ENCODE measurements around the gene VSIG4.

- TF ChIP-seq, protein P1, sequence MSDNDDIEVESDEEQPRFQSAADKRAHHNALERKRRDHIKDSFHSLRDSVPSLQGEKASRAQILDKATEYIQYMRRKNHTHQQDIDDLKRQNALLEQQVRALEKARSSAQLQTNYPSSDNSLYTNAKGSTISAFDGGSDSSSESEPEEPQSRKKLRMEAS (IDR thresholded peaks at IDR 0.05): no peak
- TF ChIP-seq REST (IDR thresholded peaks at IDR 0.05; ENCODE audit: low read depth) (no peak), USF1 (IDR thresholded peaks at IDR 0.05) (no peak), TAF1 (IDR thresholded peaks at IDR 0.05; ENCODE audit: low read depth) (no peak), EP300 (IDR thresholded peaks at IDR 0.05; ENCODE audit: borderline replicate concordance) (no peak), CEBPB (IDR thresholded peaks at IDR 0.05) (no peak), NFIC (IDR thresholded peaks at IDR 0.05) (no peak), YY1 (IDR thresholded peaks at IDR 0.05; ENCODE audit: low read depth) (no peak), TCF12 (IDR thresholded peaks at IDR 0.05; ENCODE audit: low read depth) (no peak), FOXM1 (IDR thresholded peaks at IDR 0.05; ENCODE audit: borderline replicate concordance, low read depth) (no peak)
Measured at GRCh38 chrX:66024092-66024467, 15.8 kb downstream of the VSIG4 start.

Measured in Ishikawa (cell line).